ENCODE data around the gene NUP50.

Gene NUP50

DNA sequence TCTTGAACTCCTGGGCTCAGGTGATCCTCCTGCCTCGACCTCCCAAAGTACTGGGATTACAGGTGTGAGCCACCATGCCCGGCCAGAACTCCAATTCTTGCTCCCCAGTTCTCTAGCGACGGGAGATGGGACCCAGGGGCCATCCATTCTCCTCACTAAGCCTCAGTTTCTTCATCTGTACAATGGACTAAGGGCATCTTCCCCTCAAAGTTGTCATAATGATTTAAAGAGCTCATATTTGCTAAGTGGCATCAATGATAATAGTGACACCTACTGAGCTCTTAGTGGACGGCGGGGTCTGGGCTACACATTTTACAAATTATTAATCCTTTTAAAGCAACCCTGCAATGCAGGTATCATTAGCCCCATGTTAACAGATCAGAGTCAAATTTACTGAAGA, 42.5 kb downstream of the NUP50 start:
- Mint-ChIP-seq H3K27ac (no peak overlapping the region), H3K4me1 (ENCODE audit: low read depth) (peaks cover 4% of the 10 kb centered on the region), H3K36me3 (ENCODE audit: low read depth) (peaks cover 54% of the 10 kb centered on the region), H3K27me3 (no peaks in the 10 kb centered on the region), H3K9me3 (no peaks in the 10 kb centered on the region), H3K4me3 (no peak overlapping the region)
- no peak for DNase-seq

- Mint-ChIP-seq H3K4me3 (no peak overlapping the region), H3K27me3 (no peaks in the 10 kb centered on the region), H3K27ac (no peak overlapping the region), H3K36me3 (ENCODE audit: low read depth) (peaks cover 56% of the 10 kb centered on the region), H3K4me1 (ENCODE audit: low read depth) (peaks cover 4% of the 10 kb centered on the region), H3K9me3 (no peaks in the 10 kb centered on the region)
- no peak for DNase-seq
Observed at GRCh38 chr22:45207533-45207932, 43.8 kb downstream of the NUP50 start.

DNA sequence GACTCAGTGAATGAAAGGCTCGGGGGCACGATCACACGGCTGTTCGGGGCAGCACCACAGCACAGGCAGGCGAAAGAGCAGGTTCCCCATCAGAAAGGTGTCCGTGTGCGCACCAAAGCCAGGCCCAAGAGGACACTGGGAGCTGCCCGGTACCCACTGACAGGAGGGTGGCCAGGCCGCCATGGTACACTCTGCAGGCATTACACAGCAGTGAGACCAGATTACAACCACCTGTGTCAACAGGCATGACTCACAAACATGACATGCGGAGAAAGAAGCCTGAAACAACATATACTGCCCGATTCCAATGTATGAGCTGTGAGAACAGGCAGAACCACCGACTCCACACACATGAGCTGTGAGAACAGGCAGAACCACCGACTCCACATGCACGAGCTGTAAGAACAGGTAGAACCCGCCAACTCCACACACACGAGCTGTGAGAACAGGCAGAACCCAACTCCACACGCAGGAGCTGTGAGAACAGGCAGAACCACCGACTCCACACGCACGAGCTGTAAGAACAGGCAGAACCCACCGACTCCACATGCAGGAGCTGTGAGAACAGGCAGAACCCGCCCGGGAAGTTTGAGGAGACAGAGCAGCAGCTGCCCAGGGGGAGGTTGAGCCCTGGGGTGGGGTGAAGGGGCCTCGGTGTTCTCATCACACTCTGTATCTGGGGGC, 44.4 kb downstream of the NUP50 start:
- Mint-ChIP-seq H3K4me1 (ENCODE audit: low read depth) (peaks cover 4% of the 10 kb centered on the region), H3K4me3 (no peak overlapping the region), H3K9me3 (no peaks in the 10 kb centered on the region), H3K27me3 (no peaks in the 10 kb centered on the region), H3K27ac (no peak overlapping the region), H3K36me3 (ENCODE audit: low read depth) (peaks cover 53% of the 10 kb centered on the region)
- no peak for DNase-seq

DNA sequence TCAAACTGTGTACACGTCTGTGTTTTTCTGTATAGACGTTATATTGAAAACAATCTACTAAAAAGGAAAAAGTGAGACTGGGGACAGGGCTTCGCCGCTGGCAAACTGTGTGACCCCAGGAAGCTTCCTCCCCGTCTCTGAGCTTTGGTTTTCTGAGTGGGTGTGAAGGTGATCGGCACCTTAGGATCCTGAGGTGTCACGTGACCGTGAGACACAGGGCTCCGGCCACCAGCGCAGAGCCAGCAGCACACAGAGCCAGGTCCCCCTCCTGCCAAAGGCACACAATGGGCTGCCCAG, 44.9 kb downstream of the NUP50 start:
- Mint-ChIP-seq H3K4me3 (no peak overlapping the region), H3K27me3 (no peaks in the 10 kb centered on the region), H3K9me3 (no peaks in the 10 kb centered on the region), H3K36me3 (ENCODE audit: low read depth) (peaks cover 53% of the 10 kb centered on the region), H3K4me1 (ENCODE audit: low read depth) (peaks cover 4% of the 10 kb centered on the region), H3K27ac (no peak overlapping the region)
- DNase-seq, result no peak

DNA sequence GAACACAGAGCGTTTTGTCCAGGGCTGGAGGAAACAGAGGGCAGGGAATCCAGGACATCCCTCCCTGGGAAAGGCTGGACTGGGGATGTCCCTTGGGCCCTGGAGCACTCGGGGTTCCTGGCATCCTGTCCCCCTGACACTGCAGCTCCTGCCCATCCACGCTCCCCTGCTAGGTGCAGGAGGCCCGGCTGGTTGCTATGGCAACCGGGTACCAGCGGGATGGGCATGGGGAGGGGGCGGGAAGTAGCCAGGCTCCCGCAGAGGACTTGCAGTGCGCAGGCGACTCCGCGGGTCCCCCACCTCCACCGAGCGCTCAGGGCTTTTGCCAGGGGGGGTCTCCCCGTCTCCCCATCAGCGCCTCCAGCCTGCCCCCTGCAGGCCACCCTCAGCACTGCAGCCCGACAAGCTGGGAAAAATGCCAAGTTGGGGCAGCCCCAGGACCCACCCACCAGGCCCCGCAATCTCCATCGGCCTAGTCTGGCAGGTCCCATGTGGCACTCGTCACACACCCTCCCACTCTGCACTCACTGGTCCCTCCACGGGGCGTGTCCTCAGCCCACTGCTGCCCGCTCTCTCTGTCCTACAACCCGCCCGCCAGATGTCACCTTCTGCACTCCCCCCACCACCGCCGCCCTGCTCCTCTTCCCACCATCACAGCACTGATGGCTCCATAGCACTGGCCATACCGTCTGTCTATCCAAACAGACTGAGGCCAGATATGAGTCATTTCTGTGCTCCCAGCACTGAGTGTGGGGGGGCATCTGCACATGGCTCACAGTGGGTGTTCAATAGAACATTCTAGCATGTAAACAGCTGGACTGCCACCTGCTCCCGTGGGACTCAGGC, 45.5 kb downstream of the NUP50 start:
- DNase-seq, result peak; percentile 64
- H3K4me1 Mint-ChIP-seq (ENCODE audit: low read depth), result peaks cover 4% of the 10 kb centered on the region
- H3K4me3 Mint-ChIP-seq, result no peak overlapping the region
- H3K9me3 Mint-ChIP-seq, result no peaks in the 10 kb centered on the region
- H3K27me3 Mint-ChIP-seq, result no peaks in the 10 kb centered on the region
- H3K27ac Mint-ChIP-seq, result no peak overlapping the region
- peaks cover 50% of the 10 kb centered on the region for H3K36me3 Mint-ChIP-seq (ENCODE audit: low read depth)

DNA sequence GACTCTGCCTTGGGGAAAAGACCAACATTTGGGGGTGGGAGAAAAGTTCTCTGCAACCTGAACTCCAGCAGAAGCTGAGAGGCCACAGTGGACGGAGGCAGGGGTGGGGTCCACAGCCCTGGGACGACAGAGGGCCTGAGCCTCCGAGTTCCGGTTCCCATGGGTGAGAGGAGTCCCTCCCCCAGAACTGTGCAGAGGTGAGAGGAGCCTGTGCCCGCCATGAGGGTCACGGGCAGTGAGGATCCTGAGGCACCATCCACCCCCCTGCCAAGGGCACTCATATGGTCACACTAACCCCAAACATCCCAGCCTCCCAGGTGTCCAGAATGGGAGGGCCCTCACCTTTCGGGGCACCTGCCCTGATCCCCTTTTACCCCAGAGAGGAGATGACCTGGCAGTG, 46.4 kb downstream of the NUP50 start:
- DNase-seq, result no peak
- Mint-ChIP-seq H3K27me3 (no peaks in the 10 kb centered on the region), H3K4me3 (no peak overlapping the region), H3K4me1 (ENCODE audit: low read depth) (peaks cover 4% of the 10 kb centered on the region), H3K27ac (no peak overlapping the region), H3K36me3 (ENCODE audit: low read depth) (peaks cover 41% of the 10 kb centered on the region), H3K9me3 (no peaks in the 10 kb centered on the region)

DNA sequence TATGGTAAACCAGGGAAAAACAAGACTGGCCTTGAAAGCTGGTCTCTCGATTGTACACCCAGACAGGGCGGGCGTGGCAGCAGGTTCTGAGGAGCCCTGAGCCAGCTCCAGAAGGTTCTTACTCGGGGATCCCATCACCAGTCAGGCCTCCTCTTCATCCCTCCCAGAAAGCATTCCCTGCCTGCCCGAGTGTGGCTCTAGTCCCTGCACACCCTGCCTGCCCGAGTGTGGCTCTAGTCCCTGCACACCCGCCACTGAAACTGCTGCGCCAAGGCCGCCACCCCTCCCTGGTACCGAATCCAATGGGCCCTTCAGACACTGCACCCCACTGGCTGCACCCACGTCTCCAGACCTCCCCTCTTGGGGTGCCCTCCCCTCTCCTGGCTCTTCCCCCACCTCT, 46.9 kb downstream of the NUP50 start:
- DNase-seq, result no peak
- Mint-ChIP-seq H3K9me3 (no peaks in the 10 kb centered on the region), H3K27ac (no peak overlapping the region), H3K27me3 (no peaks in the 10 kb centered on the region), H3K4me3 (no peak overlapping the region), H3K36me3 (ENCODE audit: low read depth) (peaks cover 40% of the 10 kb centered on the region), H3K4me1 (ENCODE audit: low read depth) (peaks cover 4% of the 10 kb centered on the region)

GRCh38 chr22:45210991-45211390, 47.3 kb downstream of the NUP50 start:
- no peak overlapping the region for H3K4me3 Mint-ChIP-seq
- no peak for DNase-seq
- H3K27me3 Mint-ChIP-seq, result no peaks in the 10 kb centered on the region
- H3K36me3 Mint-ChIP-seq (ENCODE audit: low read depth), result peaks cover 36% of the 10 kb centered on the region
- no peaks in the 10 kb centered on the region for H3K9me3 Mint-ChIP-seq
- peaks cover 4% of the 10 kb centered on the region for H3K4me1 Mint-ChIP-seq (ENCODE audit: low read depth)
- no peak overlapping the region for H3K27ac Mint-ChIP-seq

DNA sequence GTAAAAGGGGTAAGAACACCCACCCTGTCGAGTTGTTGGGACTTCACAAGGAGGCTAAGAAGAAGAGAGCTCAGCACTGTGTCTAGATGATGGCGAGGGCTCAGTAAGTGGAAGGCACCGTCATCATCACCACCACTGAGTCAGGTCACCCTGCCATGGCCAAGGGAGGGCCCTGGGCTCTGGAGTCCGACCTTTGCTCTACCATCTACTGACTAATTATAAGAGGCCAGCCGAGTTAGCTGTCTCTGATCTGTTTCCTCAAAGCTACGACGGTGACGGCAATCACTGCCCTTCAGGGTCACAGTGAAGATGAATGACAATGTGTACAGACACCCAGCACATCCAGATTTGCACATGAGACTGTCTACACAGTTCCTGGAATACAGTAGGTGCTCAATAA, 47.7 kb downstream of the NUP50 start:
- no peak for DNase-seq
- H3K27me3 Mint-ChIP-seq, result no peaks in the 10 kb centered on the region
- no peak overlapping the region for H3K27ac Mint-ChIP-seq
- peaks cover 4% of the 10 kb centered on the region for H3K4me1 Mint-ChIP-seq (ENCODE audit: low read depth)
- no peak overlapping the region for H3K4me3 Mint-ChIP-seq
- peaks cover 32% of the 10 kb centered on the region for H3K36me3 Mint-ChIP-seq (ENCODE audit: low read depth)
- H3K9me3 Mint-ChIP-seq, result no peaks in the 10 kb centered on the region

- DNase-seq, result no peak
- Mint-ChIP-seq H3K4me1 (ENCODE audit: low read depth) (peaks cover 4% of the 10 kb centered on the region), H3K27me3 (no peaks in the 10 kb centered on the region), H3K36me3 (ENCODE audit: low read depth) (peaks cover 31% of the 10 kb centered on the region), H3K9me3 (no peaks in the 10 kb centered on the region), H3K27ac (no peak overlapping the region), H3K4me3 (no peak overlapping the region)
Observed at GRCh38 chr22:45211848-45212247, 48.1 kb downstream of the NUP50 start.

DNA sequence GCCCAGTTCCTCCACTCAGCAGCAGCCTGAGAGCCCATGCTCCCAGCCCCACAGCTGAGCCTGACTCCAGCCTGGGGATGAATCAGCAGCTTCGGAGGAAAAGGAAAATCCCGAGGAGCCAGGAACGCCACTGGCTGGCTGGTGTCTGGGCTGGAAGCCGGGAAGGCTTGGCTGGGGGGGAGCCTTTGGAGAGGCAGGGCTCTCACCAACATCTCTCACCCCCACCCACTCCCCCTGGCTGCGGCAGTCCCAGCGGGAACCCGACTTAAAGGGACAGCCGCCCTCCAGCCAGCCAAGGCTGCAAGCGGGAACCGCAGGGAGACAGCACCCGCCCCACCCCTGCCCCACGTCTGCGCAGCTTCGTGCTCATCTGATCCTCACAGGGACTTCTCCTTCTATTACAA, 48.6 kb downstream of the NUP50 start:
- H3K9me3 Mint-ChIP-seq, result no peaks in the 10 kb centered on the region
- no peak overlapping the region for H3K27ac Mint-ChIP-seq
- no peak for DNase-seq
- peaks cover 31% of the 10 kb centered on the region for H3K36me3 Mint-ChIP-seq (ENCODE audit: low read depth)
- no peak overlapping the region for H3K4me3 Mint-ChIP-seq
- no peaks in the 10 kb centered on the region for H3K27me3 Mint-ChIP-seq
- H3K4me1 Mint-ChIP-seq (ENCODE audit: low read depth), result peaks cover 4% of the 10 kb centered on the region

- Mint-ChIP-seq H3K4me3 (no peak overlapping the region), H3K27ac (no peak overlapping the region), H3K36me3 (ENCODE audit: low read depth) (peaks cover 29% of the 10 kb centered on the region), H3K27me3 (no peaks in the 10 kb centered on the region), H3K4me1 (ENCODE audit: low read depth) (peaks cover 4% of the 10 kb centered on the region), H3K9me3 (no peaks in the 10 kb centered on the region)
- no peak for DNase-seq
Observed at GRCh38 chr22:45212992-45213751, 49.4 kb downstream of the NUP50 start.

DNA sequence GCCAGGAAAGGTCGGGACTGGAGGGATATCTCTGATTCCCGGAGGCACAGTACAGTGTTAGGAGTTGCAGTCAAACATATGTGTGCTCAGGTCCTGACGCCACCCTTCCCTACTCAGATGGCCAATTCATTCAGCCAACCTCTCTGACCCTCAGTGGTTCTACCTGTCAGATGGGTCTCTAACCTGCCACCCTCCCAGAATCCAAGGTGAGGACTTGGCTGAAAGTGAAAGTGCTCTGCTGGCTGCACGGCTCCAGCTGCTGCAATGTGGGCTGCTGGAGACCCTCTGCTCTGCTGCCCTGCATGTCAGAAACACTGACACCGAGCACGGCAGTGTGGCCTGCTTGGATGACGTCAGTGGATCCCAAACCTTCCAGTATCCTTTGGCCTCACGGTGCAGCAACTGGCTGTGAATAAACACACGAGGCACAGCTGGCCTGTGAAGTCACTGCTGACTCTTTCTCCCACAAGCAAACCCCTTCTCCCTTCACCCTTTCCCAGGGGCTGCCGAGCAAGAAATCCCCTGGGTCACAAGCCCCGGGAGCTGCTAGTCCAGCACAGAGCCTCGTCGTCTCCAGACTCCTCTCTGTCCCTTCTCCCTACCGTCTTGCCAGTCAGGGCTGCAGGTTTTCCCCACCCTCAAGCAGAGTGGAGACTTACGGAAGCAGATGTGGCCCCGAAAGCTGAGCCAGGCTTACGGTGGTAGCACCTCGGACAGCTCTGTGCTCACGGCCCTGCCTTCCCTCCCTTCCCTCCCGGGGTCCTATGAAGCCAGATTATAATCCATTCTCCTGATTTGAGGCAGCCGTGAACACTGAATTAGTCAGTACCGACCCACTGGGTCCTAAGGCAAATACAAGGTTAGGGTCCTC, 52.6 kb downstream of the NUP50 start:
- no peak overlapping the region for H3K27ac Mint-ChIP-seq
- DNase-seq, result no peak
- no peaks in the 10 kb centered on the region for H3K9me3 Mint-ChIP-seq
- peaks cover 16% of the 10 kb centered on the region for H3K4me1 Mint-ChIP-seq (ENCODE audit: low read depth)
- H3K4me3 Mint-ChIP-seq, result no peak overlapping the region
- peaks cover 6% of the 10 kb centered on the region for H3K36me3 Mint-ChIP-seq (ENCODE audit: low read depth)
- no peaks in the 10 kb centered on the region for H3K27me3 Mint-ChIP-seq

- H3K9me3 Mint-ChIP-seq, result no peaks in the 10 kb centered on the region
- DNase-seq, result no peak
- no peaks in the 10 kb centered on the region for H3K36me3 Mint-ChIP-seq (ENCODE audit: low read depth)
- H3K27ac Mint-ChIP-seq, result no peak overlapping the region
- H3K27me3 Mint-ChIP-seq, result no peaks in the 10 kb centered on the region
- H3K4me3 Mint-ChIP-seq, result no peak overlapping the region
- peaks cover 16% of the 10 kb centered on the region for H3K4me1 Mint-ChIP-seq (ENCODE audit: low read depth)
Observed at GRCh38 chr22:45217345-45217744, 53.6 kb downstream of the NUP50 start.
